MM.1S (cell line): ENCODE data around the gene ALKBH2.
A peak's percentile ranks its signal among the peaks of the same experiment; 100 is the strongest.

Experiments
- DNase-seq: peaks from one replicate; pipeline ENCODE4 v3.0.0-alpha.2; 2015
- H2AFZ ChIP-seq: fragments of 300-600 bp; sonication (generic); 2 replicates; pipeline ENCODE4 v1.6.0; 2016; ENCODE audit warnings: antibody characterized with exemption, low read length
- H3F3A ChIP-seq: fragments of 300-600 bp; sonication (generic); 2 replicates; pipeline ENCODE4 v1.6.1; 2016; ENCODE audit warnings: mild to moderate bottlenecking, antibody characterized with exemption, low read length, moderate library complexity, mixed read lengths; ENCODE audit not compliant: insufficient read depth
- H3K27ac ChIP-seq: fragments of 300-600 bp; sonication (generic); 2 replicates; pipeline ENCODE4 v1.5.1; 2016; ENCODE audit warnings: mild to moderate bottlenecking, low read length
- H3K27me3 ChIP-seq: fragments of 300-600 bp; sonication (generic); replicated peaks from 2 replicates; pipeline ENCODE4 v1.6.0; 2016; ENCODE audit warnings: low read length; ENCODE audit not compliant: insufficient read depth
- H3K36me3 ChIP-seq: fragments of 300-600 bp; sonication (generic); replicated peaks from 2 replicates; pipeline ENCODE4 v1.6.1; 2016; ENCODE audit warnings: mild to moderate bottlenecking, low read length, mixed read lengths; ENCODE audit not compliant: insufficient read depth
- H3K4me1 ChIP-seq: fragments of 300-600 bp; sonication (generic); 2 replicates; pipeline ENCODE4 v1.6.1; 2016; ENCODE audit warnings: low read length, mixed read lengths
- H3K4me2 ChIP-seq: fragments of 300-600 bp; sonication (generic); 2 replicates; pipeline ENCODE4 v1.6.0; 2016; ENCODE audit warnings: low read depth, low read length
- H3K4me3 ChIP-seq: fragments of 300-600 bp; sonication (generic); 2 replicates; pipeline ENCODE4 v1.5.1; 2016; ENCODE audit warnings: low read length, mixed read lengths
- H3K79me2 ChIP-seq: fragments of 300-600 bp; sonication (generic); 2 replicates; pipeline ENCODE4 v1.6.1; 2016; ENCODE audit warnings: mixed run types, low read length, mixed read lengths
- H3K9ac ChIP-seq: fragments of 300-600 bp; sonication (generic); 2 replicates; pipeline ENCODE4 v1.6.1; 2016; ENCODE audit warnings: low read length, mixed read lengths
- H3K9me2 ChIP-seq: fragments of 300-600 bp; sonication (generic); replicated peaks from 2 replicates; pipeline ENCODE4 v1.6.1; 2016; ENCODE audit warnings: mild to moderate bottlenecking, low read length, mixed read lengths; ENCODE audit not compliant: insufficient read depth
- H3K9me3 ChIP-seq: fragments of 300-600 bp; sonication (generic); replicated peaks from 2 replicates; pipeline ENCODE4 v1.6.1; 2016; ENCODE audit warnings: mild to moderate bottlenecking, low read length, mixed read lengths; ENCODE audit not compliant: insufficient read depth
- H4K20me1 ChIP-seq: fragments of 300-600 bp; sonication (generic); 2 replicates; pipeline ENCODE4 v1.6.1; 2016; ENCODE audit warnings: mild to moderate bottlenecking, low read length, moderate library complexity, mixed read lengths; ENCODE audit not compliant: insufficient read depth
- EZH2 ChIP-seq: fragments of 300-600 bp; sonication (generic); optimal IDR thresholded peaks from 2 replicates; pipeline ENCODE3; 2017; ENCODE audit warnings: low read depth, mild to moderate bottlenecking, antibody characterized with exemption, low read length, mixed read lengths
- EZH2phosphoT487 ChIP-seq: fragments of 300-600 bp; sonication (generic); IDR thresholded peaks from 2 replicates; pipeline ENCODE4 v1.6.1; 2018; ENCODE audit warnings: antibody characterized with exemption, low read length
- TF ChIP-seq, protein P1 (sequence below): fragments of 300-600 bp; sonication (generic); IDR thresholded peaks from 2 replicates; pipeline ENCODE4 v1.5.1; 2016; ENCODE audit warnings: antibody characterized with exemption, low read length, mixed read lengths

Gene ALKBH2

DNA sequence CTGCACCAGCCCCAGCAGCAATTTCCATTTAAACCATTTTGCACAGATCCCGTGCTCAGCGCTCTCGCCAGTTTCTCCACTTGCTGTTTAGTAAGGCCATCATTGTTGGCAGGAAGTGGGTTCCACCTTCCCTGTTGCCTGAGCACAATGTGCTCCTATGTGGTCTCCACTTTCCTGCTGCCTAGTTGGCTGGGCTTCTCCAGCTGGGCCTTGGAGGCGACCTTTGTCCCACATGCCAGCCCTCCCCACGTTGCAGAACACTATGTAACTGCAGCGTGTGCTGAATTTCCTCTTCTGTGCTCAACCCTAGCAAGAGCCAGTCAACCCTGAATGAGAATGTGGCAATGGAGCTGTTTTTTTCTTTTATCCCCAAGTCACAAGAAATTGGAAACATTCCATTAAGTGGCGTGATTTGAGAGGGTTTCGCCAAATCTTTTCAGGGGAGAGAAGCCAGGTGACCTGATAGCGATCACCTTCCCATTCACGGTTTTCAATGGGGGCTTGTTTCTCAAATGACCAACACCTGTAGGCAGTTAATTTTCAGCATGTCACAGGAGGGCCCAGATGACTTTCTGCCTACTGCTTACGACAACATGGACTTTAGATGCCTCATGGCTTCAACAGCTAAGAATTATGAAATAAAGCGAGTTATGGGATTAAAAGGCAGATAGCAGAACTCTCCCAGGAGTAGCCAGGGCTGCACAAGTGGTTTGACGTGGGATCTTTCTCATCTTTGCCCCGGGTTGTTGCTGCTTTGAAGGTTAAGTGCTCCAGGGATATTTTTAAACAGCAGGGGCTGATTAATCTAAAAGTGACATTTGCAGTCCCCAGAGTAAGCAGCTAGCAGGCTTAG, 22.7 kb upstream of the ALKBH2 start, which contains the start of gene ACACB:
ACACB (plus strand) TSS at position 830 of the 853 bp plus-strand sequence. CDS start 22,819 bp downstream, outside the sequence.
- Histone ChIP-seq H2AFZ (no peak within 1 kb of the TSS), H3K36me3 (no peaks in the 10 kb centered on the region), H3F3A (peaks cover 34% of the 10 kb centered on the region), H3K27ac (peak within 1 kb of the TSS; percentile 81; the same call in 1 of the 2 replicates), H3K9me2 (no peaks in the 10 kb centered on the region), H3K79me2 (0 out of 2 replicates have a peak, but pooled peaks cover 3% of the 10 kb centered on the region), H3K27me3 (no peaks in the 10 kb centered on the region), H3K4me2 (peak within 1 kb of the TSS; percentile 85), H3K4me1 (peaks cover 42% of the 10 kb centered on the region), H3K4me3 (no peak within 1 kb of the TSS), H3K9ac (peak within 1 kb of the TSS; percentile 46; the same call in 1 of the 2 replicates), H3K9me3 (no peaks in the 10 kb centered on the region), H4K20me1 (no peaks in the 10 kb centered on the region)
- no peak for DNase-seq
- TF ChIP-seq, protein P1, sequence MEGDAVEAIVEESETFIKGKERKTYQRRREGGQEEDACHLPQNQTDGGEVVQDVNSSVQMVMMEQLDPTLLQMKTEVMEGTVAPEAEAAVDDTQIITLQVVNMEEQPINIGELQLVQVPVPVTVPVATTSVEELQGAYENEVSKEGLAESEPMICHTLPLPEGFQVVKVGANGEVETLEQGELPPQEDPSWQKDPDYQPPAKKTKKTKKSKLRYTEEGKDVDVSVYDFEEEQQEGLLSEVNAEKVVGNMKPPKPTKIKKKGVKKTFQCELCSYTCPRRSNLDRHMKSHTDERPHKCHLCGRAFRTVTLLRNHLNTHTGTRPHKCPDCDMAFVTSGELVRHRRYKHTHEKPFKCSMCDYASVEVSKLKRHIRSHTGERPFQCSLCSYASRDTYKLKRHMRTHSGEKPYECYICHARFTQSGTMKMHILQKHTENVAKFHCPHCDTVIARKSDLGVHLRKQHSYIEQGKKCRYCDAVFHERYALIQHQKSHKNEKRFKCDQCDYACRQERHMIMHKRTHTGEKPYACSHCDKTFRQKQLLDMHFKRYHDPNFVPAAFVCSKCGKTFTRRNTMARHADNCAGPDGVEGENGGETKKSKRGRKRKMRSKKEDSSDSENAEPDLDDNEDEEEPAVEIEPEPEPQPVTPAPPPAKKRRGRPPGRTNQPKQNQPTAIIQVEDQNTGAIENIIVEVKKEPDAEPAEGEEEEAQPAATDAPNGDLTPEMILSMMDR, result no peak
- TF ChIP-seq EZH2 (no peak), EZH2phosphoT487 (no peak)

DNA sequence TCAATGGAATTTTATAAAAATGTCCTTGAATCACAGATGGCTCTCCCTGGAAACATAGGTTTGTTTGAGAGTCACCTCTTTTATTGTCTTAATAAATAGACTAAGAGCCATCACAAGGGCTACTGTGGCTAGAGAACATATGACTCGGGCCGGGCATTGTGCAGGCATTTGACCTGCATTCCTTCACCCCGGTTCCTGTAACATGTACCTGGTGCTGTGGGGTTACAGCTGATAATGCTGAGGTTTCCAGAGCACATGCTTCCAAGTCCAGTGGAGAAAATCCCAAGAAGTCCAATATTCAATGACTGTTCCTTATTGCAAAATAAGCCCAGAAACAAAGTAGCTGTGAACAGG, 22.1 kb upstream of the ALKBH2 start:
- H3K27me3 ChIP-seq, result no peaks in the 10 kb centered on the region
- H2AFZ ChIP-seq, result 0 out of 2 replicates have a peak overlapping the region, but pooled peaks have one; percentile 23
- peaks cover 46% of the 10 kb centered on the region for H3K4me1 ChIP-seq
- H3K79me2 ChIP-seq, result 0 out of 2 replicates have a peak, but pooled peaks cover 3% of the 10 kb centered on the region
- no peaks in the 10 kb centered on the region for H3K9me3 ChIP-seq
- no peaks in the 10 kb centered on the region for H3K36me3 ChIP-seq
- H3K4me3 ChIP-seq, result 0 out of 2 replicates have a peak overlapping the region, but pooled peaks have one; percentile 19
- DNase-seq, result no peak
- peak overlapping the region; percentile 81; the same call in 1 of the 2 replicates for H3K27ac ChIP-seq
- no peaks in the 10 kb centered on the region for H3K9me2 ChIP-seq
- H4K20me1 ChIP-seq, result no peaks in the 10 kb centered on the region
- H3F3A ChIP-seq, result peaks cover 40% of the 10 kb centered on the region
- H3K4me2 ChIP-seq, result peak overlapping the region; percentile 85
- peak overlapping the region; percentile 46; the same call in 1 of the 2 replicates for H3K9ac ChIP-seq
- TF ChIP-seq EZH2phosphoT487, result no peak
- TF ChIP-seq EZH2, result no peak
- TF ChIP-seq, protein P1, result no peak

DNA sequence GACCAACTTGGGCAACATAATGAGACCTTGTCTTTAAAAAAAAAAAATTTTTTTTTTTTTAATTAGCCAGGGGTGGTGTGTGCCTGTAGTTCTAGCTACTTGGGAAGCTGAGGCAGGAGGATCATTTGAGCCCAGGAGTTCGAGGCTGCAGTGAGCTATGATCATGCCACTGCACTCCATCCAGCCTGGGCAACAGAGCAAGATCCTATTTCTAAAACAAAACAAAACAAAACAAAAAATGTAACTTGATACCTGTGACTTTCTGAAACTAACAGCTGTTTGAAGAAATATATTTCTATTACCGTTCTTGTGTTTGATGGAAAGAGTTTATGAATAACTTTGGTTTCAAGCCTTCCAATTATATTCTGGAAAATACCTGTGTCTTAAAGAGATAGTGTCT, 21.4 kb upstream of the ALKBH2 start:
- Histone ChIP-seq H3K79me2 (0 out of 2 replicates have a peak, but pooled peaks cover 3% of the 10 kb centered on the region), H3K9me3 (no peaks in the 10 kb centered on the region), H3K27ac (peak overlapping the region; percentile 81; the same call in 1 of the 2 replicates), H3K4me2 (peak overlapping the region; percentile 85), H2AFZ (0 out of 2 replicates have a peak overlapping the region, but pooled peaks have one; percentile 23), H3K9me2 (no peaks in the 10 kb centered on the region), H3K4me3 (no peak overlapping the region), H4K20me1 (no peaks in the 10 kb centered on the region), H3K9ac (no peak overlapping the region; the same call in 1 of the 2 replicates), H3K36me3 (no peaks in the 10 kb centered on the region), H3K27me3 (no peaks in the 10 kb centered on the region), H3K4me1 (peaks cover 49% of the 10 kb centered on the region), H3F3A (peaks cover 45% of the 10 kb centered on the region)
- TF ChIP-seq EZH2 (no peak), EZH2phosphoT487 (no peak)
- peak; percentile 76 for DNase-seq
